ENCODE measurements around the gene DDX5.

The DDX5 gene

DNA sequence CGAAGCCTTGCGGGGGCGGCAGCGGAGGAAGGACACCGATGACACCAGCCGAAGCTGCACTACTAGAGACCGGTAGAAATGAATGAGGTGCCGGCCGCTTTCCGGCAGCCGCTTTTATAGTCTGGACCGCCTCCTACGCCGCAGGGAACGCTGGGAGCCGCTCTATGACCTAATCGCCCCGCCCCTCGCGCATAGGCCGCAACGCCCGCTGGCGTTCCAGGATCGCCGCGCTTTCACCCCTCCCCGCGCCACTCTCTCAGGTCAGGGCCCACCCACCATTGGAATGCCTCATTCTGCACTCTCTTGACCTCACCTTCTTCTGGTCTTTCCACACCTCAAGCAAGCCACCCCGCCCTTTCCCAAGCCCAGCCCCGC, at the start of gene DDX5:
TSS of gene DDX5 (minus strand) at position 89 of the 375 bp plus-strand sequence. CDS start 170 bp downstream, outside the sequence.
- DNase-seq: peak; percentile 83 to 100 (median 96)

DNA sequence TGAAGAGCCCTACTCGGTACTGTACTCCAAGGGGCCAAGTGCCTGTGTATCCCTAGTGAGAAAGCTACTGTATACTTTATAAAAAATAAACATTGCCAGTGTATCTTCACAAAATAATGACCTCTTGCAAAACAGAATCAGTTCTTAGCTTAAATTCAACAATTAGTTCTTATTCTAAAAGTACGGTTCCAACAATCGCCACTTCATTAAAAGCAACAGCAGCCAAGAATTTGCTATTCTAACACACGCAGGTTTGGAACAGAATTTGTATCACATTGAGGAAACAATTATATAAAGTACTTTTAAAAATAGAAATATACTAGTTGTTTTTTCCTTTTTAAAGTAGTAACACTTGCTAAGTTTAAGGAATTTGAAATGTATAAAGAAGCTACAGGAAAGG, 49.2 kb upstream of the DDX5 start:
- DNase-seq: no peak

DNA sequence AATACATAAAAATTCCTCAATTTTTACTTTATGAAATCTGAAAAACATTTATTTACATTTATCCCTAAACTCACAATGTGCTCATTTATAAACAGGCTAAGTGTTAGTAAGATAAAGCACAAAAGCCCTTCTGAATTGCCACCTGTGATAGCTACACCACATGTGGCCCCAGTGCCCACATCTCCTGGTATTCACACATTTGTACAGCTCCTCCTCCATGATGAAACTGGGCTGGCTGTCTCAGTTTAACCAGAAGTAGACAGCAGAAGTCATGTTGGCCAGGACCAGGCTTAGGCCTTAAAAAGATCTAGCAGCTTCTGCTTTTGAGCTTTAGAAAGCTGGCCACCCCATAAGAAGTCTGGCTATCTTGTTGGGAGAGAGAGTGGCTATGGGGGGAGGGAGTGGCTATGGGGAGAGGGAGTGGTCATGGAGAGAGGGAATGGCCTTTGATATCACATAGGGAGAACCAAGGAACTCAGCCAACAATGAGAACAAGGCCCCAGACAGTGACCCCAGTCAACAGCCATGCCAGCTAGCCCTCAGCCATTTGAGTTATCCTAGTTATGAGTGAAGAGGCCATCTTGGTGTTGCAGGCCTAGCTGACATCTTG, 48.0 kb upstream of the DDX5 start:
- DNase-seq: no peak

DNA sequence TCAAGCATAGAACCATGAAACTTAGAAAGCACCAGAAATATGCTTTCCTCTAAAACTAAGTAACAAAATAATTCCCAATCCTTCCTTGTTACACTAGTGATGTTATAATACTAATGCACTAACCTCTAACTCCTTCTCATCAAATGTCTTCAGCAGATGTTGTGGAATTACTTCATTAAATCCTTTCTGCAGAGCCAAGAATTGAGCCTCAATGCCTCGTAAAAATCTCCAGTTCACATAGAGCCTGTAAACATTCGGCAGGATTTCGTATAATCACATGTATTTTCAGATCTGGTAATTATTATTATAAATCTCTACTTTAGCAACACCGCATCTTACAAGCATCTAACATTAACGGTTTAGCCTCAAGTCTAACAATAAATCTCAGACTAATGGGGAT, 45.4 kb upstream of the DDX5 start:
- no peak for DNase-seq

DNA sequence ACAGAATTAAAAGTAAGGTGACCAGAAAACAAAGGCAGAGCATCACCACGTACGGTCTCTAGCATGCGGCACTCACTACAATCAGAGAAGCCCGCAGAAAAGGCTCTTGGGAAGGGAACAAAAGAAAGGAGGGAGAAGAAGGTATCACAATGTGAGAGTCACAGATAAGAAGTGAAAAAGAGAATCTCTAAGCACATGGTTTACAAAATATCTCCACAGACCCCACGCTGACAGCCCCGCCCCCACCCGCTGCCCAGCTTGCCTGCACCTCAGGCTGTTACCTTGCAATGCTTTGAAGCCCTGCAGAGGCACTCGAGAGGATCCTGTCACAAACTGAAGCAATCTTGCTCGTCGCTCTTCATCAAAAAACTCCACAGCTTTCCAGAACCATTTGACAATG, 41.2 kb upstream of the DDX5 start:
- no peak for DNase-seq

DNA sequence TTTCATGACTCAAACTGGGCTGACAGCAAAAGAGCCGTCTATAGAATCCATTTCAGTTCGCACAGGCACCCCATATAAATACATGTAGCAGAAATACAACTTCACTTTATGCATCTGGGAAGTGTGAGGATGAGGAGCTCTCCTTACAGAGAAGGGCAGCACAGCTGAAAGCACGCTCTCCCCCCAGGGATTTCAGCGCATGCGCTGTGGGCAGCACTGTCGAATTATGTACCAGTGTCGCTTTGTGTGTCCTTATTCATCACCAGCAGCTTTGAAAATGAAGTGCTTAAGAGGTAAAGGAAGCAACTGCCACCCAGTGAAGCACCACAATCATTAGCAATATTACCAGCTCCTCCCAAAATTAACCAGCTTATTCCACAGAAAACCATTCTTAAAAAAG, 40.6 kb upstream of the DDX5 start:
- DNase-seq: peak in 34 of 58 donors; percentile 1 to 47 (median 13)

DNA sequence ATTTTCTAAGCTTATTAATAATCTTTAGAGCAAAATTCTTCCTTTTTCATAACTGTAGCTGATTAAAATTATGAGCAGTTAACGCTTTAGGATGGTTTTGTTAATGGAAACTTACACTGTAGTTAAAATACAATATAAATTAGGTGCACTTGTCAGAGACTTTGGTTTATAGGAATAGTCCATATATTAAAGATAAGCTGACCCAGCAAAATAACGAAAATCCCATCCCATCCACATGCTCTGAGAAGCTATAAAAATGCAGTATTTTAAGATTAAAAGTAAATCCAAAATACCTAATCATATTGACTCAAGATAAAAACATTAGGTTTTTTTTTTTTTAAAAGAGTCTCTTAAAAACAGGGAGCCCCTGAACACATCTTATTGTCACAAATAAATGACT, 38.7 kb upstream of the DDX5 start:
- no peak for DNase-seq

DNA sequence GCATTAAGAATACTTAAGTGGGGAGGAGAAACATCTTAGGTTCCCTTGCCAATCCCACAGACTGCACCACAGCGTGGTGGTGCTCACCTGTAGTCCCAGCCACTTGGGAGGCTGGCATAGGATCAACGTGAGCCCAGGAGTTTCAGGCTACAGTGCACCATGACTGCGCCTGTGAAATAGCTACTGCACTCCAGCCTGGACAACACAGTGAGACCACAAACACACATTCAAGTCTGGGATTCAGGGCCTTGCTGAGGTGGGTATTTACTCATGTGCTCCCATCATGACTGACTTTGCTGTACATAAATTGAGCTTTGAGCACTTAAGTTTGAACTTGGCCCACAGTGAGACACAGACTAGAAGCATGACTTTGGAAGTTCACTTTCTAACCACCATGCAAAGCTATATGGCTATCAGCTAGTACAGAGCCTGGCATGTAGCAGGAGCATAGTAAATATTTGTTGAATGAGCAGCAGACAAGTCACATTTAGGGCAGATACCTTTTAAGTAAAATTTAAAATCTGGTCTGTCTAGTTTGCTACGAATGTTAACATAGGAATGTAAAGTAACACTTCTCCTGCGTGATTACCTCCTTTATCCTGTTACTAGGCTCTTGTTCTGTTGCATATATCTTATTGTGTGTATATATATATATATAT, 34.2 kb upstream of the DDX5 start:
- no peak for DNase-seq

DNA sequence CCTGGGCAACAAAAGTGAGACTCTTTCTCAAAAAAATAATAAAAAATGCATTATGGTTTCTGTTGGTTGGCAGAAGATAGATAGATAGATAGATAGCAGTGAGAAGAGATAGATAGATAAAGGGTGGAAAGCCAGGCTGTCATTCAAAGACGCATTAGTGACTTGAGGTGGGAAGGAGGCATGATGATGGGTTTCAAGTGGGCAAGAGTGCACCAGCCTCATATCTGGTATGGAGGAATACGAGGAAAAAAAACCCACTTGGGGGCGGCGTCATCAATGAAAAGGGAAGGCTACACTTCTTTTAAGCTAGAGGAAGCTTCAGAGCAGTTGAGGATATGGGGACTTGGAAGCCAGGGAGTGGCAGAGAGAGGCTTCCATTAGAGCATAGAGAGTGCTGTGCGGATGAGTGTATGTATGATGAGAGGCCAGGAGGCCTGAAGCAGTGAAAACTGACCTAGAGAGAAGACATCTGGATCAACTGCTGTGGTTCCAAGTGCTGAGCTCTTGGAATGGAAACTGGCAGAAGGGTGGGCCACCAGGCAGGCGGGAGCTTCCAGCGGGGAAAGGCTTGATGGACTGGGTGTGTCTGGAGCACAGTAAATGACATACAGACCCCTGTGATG, 32.5 kb upstream of the DDX5 start:
- no peak for DNase-seq

DNA sequence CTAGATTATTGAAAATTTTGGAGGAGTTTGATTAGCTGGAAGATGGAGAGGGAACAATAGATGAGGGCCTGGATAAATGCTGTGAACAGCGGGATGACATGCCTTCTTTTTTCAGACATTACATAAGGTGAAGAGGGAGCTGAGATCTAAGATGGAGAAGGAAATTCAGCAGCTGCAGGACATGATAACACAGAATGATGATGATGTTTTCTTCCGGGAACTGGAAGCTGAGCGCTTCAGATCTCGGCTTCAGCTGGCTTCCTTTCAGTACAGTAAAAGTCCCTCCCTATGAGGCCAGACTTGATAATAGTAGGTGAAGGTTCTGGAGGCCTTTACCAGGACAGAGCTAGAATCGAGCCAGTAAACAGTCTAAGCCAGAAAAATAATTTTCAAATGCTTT, 31.4 kb upstream of the DDX5 start:
- no peak for DNase-seq

DNA sequence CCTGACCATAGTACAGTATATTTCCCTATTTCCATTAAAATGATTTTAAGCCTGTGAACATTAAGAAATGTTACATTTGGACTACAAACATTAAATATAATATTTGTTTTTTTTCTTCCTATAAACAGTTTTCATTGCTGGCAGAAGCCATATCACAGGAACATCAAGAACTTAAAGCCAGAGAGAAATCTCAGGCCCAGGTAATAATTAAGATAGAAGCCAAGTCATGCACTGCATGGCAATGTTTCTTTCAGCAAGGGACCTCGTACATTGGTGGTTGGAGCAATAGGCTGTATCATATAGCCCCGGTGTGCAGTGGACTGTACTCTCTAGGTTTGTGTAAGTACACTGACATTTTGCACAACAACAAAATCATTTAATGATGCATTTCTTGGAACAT, 30.8 kb upstream of the DDX5 start:
- DNase-seq: no peak

DNA sequence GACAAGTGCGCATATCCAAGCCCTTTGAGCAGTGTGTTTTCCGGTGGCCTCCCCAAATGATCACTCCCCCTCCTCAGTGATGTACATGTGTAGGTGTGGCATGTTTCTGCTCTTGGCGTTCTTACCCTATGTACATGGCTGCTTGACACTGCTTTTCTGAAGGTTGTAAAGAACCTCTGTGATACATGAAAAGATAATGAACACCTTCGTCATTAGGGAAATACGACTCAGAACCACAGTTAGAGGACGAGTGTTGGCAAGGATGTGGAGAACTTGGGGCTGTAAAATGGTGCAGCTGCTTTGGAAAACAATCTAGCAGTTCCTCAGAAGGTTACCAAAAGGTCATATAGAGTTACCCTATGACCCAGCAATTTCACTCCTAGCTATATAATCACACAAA, 29.3 kb upstream of the DDX5 start:
- DNase-seq: no peak

DNA sequence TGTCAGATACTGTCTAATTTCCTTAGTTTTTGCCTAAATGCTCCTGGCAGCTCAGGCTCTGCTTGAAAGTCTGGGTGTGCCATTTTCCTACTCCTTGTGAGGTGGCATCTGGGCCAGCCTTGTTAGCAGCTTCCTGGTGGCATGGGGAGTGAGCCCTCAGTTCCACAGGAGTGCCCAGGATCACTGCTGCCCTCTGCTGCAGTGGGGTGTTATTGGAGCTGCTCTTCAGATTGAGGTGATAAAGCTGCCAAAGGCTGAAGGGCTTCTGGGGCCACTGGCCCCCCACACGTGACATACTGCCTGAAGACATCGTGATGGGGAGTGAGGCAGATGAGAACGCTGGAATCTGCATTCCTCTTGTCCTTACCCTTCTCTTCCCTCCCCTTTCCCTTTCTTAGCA, 28.1 kb upstream of the DDX5 start:
- DNase-seq: no peak

DNA sequence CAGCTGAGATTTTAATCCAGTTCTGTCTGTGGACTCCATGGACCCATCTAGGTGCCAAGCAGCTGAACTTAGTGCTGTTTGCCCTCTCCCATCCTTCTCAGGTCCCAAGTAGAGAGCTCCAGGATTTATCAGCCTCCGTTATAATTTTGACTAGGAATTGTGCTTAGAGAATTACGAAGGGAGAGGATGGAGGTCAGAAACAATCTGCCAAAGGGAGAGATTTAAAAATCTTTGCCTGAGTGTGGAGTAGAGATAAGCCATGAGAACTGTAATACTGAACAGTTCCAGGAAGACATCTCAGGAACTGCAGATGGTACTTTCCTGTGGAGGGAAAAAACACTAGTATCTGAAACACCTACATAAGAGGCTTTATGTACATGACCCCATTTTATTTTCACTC, 27.7 kb upstream of the DDX5 start:
- no peak for DNase-seq

DNA sequence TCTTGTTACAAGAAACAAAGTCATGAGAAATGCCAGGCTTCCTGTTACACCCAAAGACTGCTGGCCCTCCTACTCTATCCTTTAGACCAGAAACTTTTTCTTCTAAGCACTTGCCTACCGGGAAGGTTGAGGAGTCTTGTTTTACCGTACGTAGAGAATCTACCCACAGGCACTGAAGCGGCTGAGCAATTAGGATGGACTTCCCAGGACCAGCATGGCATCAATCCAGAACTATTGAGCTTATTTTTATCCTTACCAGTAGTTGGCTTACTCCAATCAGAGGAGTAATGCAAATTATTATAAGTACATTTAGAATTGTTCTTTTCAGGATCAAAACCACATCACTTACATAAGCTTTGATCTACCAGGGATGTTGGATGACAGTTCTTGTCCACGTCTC, 26.3 kb upstream of the DDX5 start:
- no peak for DNase-seq

DNA sequence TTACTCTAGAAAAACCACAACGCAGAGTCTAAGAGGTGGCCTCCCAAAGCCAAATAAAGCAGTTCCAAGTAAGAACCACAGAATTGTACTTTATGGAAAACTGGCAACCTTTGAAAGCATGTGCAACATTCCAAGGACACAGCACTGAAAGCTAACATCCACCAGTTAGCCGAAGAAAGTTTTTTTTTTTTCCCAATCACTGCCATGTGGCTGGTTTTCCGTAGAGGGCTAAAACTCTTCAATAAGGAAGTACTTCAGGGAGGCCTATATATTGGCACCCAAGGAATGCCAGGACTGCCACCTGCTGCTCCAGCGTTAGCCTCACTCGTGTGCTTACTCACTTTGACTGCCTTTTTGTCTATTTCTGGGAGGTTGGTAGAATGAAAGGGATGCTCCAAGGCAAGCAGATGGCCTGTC, 25.9 kb upstream of the DDX5 start:
- peak in 2 of 58 donors; percentile 11 to 15 for DNase-seq

DNA sequence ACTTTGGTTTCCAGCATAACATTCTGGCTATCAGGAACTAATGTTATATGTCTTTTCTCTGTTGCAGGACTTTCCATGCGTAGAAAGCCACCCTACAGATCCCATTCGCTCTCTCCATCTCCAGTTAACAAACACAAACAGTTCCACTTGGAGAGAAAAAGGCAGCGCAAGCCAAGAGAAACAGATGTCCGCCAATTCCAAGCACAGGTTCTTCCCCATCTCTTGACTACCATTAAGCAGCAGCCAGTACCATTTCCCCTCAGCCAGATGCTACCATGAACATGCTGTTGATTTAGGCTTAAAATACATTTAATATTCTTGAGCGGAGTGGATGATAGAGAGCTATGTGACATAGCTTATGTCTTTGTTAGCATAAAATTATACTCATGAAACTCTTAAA, 23.1 kb upstream of the DDX5 start:
- DNase-seq: no peak

DNA sequence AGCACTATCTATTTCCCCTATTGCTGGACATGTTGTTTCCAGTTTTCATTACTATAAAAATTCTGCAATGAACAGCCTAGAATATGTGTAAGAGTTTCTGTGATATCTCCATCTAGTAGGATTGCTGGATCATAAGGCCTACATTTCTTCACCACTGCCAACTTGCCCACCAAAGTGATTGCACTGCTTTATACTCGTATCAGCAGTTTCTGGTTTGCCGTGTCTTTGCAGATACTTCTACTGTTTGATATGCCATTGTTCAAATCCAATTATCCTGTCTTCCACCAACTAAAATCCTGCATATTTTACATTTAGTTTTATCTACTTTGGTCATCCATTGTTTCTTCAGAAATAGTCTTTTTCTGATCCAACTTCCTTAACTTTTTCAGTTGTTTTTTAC, 21.8 kb upstream of the DDX5 start:
- DNase-seq: no peak

DNA sequence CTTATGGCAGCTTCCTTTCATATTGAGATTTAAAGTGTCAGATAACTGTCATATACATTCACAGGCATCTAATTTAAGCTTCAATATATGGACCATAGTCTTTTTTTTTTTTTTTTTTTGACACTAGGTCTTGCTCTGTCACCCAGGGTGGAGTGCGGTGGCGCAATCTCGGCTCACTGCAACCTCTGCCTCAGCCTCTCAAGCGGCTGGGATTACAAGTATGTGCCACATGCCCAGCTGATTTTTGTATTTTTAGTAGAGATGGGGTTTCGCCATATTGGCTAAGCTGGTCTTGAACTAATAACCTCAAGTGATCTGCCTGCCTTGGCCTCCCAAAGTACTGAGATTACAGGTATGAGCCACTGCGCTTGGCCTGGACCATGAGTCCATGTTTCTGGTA, 14.3 kb upstream of the DDX5 start:
- DNase-seq: no peak

DNA sequence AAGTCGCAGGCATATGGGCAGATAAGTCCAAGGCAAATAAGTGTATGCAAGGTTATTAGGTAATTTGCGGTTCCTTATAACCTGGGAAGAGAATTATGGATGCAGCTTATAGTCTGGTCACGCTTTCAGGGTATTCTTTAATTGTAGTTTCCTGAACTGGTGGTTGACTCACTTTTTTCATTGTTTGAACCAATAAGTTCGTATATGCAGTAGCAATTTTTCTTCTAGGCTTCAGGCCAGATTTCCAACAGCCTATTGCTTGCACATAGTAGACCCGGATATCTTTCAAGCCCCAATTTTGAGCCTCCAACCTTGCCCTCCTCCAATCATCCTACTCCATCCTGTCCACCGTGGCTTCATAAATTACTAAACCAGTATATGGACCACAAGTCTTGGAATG, 13.5 kb upstream of the DDX5 start:
- no peak for DNase-seq

DNA sequence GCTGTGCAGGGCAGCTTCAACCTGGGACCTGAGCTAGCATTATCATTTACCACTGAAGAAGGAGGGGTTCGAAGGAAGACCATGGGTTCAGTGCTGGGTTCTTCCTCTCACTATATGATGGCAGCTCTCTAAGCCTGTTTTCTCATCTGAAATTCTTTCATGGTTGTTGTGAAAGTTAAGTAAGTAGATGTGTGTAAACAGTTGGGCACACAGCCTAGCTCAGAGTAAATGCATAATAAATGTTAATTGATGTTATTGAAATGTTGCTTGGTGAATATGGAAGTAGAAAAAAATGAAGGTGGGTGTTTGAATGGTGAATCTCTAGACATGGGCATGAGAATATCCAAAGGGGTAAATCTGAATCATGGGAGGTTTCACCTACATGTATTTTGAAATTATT, 9.7 kb upstream of the DDX5 start:
- no peak for DNase-seq

DNA sequence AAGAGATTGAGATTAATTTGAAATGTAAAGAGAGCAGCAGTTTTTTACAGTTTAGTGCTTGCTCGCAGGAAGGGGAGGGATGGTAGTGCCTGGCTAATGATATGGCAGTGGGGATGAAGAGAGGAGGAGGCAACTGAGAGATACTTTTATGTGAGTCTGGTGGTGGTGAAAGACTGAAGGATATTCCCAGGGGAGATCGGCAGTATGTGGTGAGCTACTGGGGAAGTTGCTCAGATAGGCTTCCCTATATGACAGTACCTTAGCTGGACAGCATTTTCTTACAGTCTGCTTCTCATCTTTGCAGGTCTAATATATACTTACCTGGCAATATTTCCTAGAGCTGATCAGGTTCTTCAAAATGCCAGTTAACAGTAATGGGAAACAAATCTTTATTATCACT, 9.3 kb upstream of the DDX5 start:
- DNase-seq: no peak

DNA sequence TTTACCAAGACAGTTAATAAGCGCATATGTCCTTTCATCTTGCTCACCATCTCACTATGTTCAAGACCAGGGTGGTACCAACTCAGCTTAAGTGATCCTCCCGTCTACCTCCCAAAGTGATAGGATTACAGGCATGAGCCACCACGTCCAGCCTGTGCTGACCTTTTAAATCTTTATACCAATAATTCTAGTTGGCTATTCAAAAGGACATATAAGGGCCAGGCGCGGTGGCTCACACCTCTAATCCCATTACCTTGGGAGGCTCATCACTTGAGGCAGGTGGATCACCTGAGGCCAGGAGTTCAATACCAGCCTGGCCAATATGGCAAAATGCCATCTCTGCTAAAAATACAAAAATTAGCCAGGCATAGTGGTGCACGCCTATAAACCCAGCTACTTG, 3.1 kb upstream of the DDX5 start:
- DNase-seq: no peak
